Kidney tubule cell (primary cell): ENCODE results near the gene PARP3.

ENCODE experiments used
- DNase-seq: peaks from one replicate; pipeline ENCODE4 v3.0.0-alpha.2; 2018; ENCODE audit warnings: low spot score

Gene PARP3

GRCh38 chr3:51948016-51948580, 5.9 kb downstream of the PARP3 start:
- no peak for DNase-seq

DNA sequence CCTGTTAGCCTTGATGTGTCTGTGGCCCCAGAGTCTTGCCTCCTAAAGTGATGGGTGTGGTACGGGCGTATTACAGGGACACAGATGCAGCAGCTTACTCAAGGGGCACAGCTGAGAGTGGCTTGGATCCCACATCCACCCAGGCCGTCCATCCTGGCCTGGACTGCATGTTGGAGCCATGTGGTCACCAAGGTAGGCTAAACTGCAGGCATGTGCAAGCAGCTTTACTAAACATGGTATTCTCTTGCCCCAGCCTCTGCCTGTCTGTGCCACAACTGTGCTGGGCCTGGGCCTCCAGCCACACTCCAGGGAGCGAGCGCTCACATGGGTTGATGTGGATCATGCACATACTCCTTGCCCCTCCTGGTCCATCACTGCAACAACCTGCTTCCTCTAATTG, 7.0 kb downstream of the PARP3 start:
- no peak for DNase-seq

DNA sequence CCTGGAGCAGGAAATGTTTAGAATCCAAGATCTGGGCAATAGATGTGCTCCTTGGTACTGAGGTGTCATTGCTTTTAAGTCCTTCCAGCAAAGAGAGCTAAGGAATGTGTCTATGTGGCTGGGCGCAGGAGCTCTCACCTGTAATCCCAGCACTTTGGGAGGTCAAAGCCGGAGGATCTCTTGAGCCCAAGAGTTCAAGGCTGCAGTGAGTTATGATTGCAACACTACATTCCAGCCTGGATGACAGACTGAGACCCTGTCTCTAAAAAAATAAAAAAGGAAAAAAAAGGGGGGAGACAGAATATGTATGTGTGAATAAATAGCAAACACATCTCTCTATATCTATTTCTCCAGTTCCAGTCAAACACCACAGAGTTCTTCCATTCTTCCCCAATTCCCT, 8.7 kb downstream of the PARP3 start:
- no peak for DNase-seq

DNA sequence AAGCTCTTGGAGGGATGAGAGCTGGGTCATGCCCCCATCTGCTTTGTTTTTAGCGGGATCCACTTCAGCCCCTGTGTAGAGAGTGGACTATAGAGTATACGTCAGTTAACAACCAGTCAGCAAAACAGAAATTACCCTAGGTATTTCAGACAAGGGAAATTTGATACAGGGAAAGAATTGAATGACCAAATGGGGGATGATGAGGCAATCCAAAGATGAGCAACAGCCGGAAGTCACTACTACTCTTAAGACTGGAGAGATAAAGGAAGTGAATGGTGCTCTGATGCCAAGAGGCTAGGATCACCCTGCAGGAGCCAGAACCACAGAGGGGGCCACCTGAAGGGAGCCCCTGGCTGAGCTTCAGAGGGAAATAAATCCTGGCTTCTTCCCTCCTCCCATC, 11.3 kb downstream of the PARP3 start:
- DNase-seq = peak; percentile 31

DNA sequence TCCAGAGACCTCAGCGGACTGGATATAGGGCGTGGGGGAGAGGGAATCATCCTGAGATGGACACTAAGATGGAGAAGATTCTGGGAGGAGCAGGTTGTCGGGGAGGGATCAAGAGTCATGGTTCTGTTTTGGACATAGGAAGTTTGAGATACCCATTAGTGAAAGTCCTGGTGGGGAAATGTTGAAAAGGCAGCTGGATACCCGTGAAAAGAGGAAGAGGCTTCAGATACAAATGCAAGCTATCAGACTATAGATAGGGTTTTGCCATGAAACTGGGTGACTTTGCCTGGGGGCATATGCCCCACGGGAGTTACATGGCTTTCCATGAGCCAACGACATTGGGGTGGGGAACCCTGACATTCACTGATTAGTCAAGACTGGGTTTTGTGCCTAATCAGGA, 11.9 kb downstream of the PARP3 start:
- DNase-seq = no peak

DNA sequence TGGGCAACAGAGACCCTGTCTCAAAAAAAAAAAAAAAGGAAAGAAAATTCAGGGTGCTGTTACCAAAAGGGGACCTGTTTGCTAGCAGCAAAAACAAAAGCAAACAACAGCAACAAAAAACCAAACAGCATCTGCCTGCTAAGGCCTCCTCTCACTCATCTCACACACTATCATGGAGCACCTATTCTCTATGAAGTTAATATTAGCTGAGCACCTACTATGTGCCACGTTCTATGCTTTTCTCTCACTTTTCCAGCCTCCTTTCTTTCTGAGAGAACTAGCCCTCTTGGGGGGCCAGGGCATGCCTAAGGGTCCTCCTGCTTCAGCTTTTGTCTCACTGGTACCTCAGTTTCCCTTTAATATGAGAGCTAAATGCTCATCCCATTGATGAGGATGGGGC, 12.6 kb downstream of the PARP3 start:
- no peak for DNase-seq

DNA sequence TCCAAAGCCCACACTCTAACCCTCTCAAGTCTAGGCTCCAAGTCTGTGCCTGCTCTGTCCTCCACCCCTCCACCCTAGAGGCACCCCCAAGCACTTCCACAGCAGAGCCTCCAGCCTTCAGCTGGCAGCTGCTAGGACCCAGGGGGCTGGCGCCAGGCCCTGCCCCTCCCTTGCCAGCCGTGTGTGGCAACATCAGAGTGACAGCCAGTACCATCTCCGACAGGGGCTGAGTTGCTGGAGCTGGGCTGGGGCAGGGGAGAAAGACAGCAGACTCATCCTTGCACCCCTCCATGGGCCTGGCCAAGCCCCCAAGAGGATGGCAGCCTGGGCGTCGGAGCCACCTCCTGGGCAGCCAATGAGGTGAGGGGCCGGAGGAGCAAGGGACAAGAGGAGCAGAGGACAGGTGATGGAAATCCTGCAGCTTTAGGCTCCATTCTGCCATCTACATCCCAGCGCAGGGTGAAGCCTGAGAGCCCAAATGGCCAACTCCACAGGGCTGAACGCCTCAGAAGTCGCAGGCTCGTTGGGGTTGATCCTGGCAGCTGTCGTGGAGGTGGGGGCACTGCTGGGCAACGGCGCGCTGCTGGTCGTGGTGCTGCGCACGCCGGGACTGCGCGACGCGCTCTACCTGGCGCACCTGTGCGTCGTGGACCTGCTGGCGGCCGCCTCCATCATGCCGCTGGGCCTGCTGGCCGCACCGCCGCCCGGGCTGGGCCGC, 13.2 kb downstream of the PARP3 start, which contains the start of gene GPR62:
TSS of gene GPR62 (plus strand) at position 207 of the 718 bp plus-strand sequence. CDS start at position 479, 272 bp downstream.
- DNase-seq = no peak

DNA sequence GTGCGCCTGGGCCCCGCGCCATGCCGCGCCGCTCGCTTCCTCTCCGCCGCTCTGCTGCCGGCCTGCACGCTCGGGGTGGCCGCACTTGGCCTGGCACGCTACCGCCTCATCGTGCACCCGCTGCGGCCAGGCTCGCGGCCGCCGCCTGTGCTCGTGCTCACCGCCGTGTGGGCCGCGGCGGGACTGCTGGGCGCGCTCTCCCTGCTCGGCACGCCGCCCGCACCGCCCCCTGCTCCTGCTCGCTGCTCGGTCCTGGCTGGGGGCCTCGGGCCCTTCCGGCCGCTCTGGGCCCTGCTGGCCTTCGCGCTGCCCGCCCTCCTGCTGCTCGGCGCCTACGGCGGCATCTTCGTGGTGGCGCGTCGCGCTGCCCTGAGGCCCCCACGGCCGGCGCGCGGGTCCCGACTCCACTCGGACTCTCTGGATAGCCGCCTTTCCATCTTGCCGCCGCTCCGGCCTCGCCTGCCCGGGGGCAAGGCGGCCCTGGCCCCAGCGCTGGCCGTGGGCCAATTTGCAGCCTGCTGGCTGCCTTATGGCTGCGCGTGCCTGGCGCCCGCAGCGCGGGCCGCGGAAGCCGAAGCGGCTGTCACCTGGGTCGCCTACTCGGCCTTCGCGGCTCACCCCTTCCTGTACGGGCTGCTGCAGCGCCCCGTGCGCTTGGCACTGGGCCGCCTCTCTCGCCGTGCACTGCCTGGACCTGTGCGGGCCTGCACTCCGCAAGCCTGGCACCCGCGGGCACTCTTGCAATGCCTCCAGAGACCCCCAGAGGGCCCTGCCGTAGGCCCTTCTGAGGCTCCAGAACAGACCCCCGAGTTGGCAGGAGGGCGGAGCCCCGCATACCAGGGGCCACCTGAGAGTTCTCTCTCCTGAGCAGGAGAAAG, 14.0 kb downstream of the PARP3 start:
- DNase-seq = peak; percentile 35

DNA sequence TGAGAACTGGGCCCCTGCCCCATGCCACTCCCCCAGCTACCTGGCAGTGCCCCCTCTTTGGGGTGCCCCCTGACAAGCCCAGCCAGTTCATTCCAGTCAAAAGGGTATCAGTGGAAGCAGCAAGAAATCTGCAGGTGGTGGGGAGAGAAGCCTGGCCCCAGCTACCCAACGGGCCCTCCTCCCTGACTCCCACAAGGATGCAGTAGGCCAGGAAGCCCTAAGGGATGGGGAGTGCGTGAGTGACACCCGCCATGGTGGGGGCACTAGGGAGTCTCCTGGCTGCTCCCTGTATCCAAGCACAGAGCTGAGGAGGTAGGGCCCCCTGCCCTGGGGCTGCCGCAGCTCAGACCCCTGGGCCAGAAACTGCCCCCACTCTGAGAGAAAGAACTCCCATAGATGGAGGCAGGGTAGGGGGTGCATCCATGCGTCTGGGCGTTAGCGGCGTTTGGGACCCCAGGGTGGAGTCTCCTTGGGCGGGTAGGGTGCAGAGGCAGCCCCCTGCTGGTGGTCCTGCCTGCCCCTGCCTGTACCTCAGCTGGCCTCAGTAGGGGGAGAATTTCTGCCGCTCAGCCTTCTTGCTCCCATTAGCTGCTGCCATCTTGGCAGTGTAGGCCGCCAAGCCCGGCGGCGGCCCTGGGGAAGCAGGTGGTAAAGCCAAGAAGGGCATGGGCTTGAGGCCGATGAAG, 15.5 kb downstream of the PARP3 start:
- DNase-seq = no peak

- no peak for DNase-seq
Observed at GRCh38 chr3:51958603-51959521, 16.7 kb downstream of the PARP3 start.

GRCh38 chr3:51959651-51960050, 17.5 kb downstream of the PARP3 start:
- DNase-seq = no peak

DNA sequence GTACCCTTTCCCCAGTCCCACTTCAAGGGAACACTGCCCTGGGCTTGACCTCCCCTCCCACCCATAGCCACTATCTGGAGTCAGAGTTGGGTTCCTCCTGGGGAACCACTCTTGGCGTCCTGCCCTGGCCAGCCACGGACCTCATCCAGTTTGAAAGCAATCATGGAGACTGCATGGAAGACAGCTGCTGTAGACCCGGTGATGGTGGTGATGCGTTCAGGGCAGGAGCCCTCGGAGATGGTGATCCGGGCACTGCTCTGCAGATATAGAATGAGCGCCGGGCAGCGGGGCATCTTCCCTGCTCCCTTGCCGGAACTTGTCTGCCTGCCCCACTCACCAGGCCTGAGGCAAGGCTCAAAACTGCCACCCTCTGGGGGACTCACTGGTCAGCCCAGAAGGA, 18.2 kb downstream of the PARP3 start:
- no peak for DNase-seq

DNA sequence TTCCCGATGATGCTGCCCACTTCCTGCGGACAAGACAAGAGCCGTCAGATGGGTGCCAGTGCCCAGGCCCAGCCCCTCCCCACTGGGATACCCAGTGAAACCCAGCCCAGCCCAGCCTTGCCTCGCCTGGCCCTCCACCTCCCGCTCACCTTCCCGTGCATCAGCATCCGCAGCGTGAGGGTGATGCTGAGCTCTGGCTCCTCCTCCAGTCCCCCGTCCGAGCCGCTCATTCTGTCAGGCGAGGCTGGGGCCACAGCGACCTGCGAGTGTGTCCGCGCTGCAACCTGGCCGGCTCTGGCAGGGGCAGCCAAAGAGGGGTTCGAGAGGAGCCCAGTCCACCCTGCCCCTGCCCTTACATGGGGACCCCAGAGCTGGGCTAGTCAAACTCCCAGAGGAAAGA, 18.8 kb downstream of the PARP3 start:
- no peak for DNase-seq

GRCh38 chr3:51961602-51962569, 19.7 kb downstream of the PARP3 start:
- no peak for DNase-seq

DNA sequence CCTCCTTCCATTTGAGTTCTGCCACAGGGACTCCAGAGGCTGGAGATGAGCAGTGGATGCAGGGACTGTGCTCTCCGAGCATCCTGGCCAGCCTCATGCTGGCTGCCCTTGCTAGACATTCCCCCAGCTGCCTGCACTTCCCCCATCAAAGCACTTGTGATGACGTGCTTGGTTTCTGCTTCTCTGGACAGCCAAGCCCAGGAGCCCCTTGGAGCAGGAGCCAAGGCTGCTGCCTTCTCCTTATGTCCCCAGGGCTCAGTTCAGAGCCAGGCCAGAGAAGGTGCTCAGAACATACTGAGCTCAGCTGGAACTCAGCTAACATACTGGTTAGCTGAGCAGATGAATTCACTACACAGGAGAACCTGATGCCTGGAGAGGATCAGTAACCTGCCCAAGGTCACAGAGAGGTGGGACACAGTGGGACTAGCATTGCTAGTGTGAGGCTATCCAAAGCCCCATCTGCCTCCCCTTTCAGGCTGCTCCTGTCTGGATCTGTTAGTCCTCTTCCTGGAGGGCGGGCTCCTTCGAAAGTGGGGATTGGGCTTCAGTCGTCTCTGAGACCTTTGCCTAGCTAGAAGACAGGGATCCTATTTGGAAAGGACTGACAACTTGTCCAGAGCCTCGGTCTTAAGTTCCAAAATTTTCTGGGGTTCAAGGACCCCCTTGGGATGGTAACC, 20.8 kb downstream of the PARP3 start:
- no peak for DNase-seq

DNA sequence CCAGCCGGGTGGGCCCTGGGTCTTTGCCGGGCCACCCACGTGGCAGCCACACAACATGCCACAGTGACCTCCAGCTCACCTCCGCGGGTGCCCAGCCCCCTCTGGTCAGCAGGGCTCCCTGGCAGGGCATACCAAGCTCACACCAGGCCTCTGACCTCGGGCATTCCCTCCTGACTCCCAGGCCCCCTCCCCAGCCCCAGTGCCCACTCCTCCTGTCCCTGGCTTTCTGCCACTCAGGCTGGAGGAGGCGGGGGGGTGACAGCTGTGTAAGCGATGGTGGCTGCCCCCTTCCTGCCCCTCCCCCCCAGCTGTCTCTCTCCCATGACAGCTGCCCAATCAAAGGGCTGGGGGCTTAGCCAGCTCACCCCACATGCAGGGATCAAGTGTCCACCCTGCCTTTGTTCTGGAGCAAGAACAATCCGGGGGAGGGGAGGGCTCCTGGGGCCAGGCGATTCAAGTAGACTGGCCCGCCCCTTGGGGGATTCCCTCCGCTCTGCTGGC, 21.8 kb downstream of the PARP3 start:
- DNase-seq = no peak

- no peak for DNase-seq
Observed at GRCh38 chr3:51964521-51964920, 22.4 kb downstream of the PARP3 start.

GRCh38 chr3:51966016-51966415, 23.9 kb downstream of the PARP3 start:
- DNase-seq = no peak

DNA sequence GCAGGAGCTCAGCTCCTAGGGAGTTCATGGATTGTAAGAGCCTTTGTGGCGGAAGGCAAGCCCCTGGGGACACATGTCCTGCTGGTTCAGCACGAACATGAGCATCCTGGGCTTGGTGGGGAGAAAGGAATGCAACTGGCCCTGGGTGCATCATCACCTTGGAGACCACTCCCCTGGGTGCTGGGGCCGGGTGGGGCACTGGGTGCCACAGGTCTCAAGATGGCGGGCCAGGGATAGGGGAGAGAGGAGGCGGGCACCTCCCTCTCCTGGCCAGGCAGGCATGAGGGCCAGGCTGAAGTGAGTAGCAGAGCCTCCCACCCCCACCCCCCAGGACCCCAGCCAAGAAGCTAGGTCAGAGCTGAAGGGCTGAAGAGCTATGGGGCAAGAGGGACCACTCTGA, 24.3 kb downstream of the PARP3 start:
- no peak for DNase-seq
